Activated T-helper 1 cell treated with anti-CD3 and anti-CD28 coated beads, Interleukin-12 subunit alpha, Interleukin-12 subunit beta, Interleukin-2, Interleukin-4 antibody, amounts not matched to agents 30 ng/mL and 10 ng/mL and 1 ng/mL, durations not matched to agents 14 hours and 24 hours and 36 hours (primary cell): ENCODE data around the gene ANG. TPM values are rescaled to one million over a fixed set of nuclear protein-coding genes. Genes with fewer than 3 reads are reported as not detected.
"Not testable (repeated sequence)": the region's sequence is repeated elsewhere in the genome, so short reads cannot be mapped to it uniquely, and the experiment has no call there.

Experiments
- DNase-seq: peaks from one replicate; pipeline ENCODE4 v3.0.0; 2021; ENCODE audit warnings: low spot score
- H3K27ac Mint-ChIP-seq: one replicate; pipeline ENCODE4 v1.8.0; 2021; ENCODE audit warnings: mild to moderate bottlenecking, mixed read lengths
- H3K27me3 Mint-ChIP-seq: one replicate; pipeline ENCODE4 v1.8.0; 2022; ENCODE audit warnings: mild to moderate bottlenecking, moderate library complexity, mixed read lengths; ENCODE audit not compliant: insufficient read depth
- H3K36me3 Mint-ChIP-seq: one replicate; pipeline ENCODE4 v1.8.0; 2021; ENCODE audit warnings: low read depth, mixed read lengths
- H3K4me1 Mint-ChIP-seq: one replicate; pipeline ENCODE4 v1.8.0; 2021; ENCODE audit warnings: low read depth, mixed read lengths
- H3K4me3 Mint-ChIP-seq: one replicate; pipeline ENCODE4 v1.8.0; 2021; ENCODE audit warnings: mild to moderate bottlenecking, moderate library complexity, mixed read lengths
- H3K9me3 Mint-ChIP-seq: one replicate; pipeline ENCODE4 v1.8.0; 2021; ENCODE audit warnings: mixed read lengths
- intact Hi-C: fragments of 100-400 bp; cut with micrococcal nuclease; formaldehyde crosslinking; loops from one replicate; pipeline ENCODE4 v1.15.1; 2024
- total RNA-seq: library from RNA; stranded (reverse); gene quantifications from 2 replicates; pipeline ENCODE4 v1.2.3, GENCODE V29; 2022

Gene ANG
- total RNA-seq, 1 donor from 2014 or later = 0.57 TPM

DNA sequence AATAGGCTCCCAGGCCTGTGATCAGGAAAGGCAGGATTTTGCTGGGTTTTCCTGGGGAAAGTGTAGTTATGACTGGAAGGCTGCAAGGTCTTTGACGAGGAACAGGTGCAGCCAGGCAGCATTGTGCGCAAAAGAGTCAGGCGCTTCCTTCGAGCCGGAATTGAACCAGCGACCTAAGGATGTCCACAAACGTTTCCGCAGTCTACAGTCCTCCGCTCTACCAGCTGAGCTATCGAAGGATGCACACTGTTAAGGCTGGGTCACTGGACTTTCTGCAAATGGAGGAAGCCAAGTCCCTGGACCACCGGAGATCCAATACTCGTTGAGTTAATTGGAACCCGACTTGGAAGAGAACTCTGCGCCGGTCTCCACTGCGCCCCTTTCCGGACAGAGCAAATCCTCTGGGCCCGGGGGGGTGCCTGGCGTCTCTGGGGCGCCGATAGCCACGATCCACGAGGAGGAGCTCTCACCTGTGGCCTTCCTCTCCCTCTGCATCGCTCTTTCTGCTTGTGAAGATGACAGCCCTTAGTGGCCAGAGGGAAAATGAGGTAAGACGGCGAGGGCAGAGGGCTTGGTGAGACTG, 28.7 kb upstream of the ANG start:
- H3K9me3 Mint-ChIP-seq = no peaks in the 10 kb centered on the region

DNA sequence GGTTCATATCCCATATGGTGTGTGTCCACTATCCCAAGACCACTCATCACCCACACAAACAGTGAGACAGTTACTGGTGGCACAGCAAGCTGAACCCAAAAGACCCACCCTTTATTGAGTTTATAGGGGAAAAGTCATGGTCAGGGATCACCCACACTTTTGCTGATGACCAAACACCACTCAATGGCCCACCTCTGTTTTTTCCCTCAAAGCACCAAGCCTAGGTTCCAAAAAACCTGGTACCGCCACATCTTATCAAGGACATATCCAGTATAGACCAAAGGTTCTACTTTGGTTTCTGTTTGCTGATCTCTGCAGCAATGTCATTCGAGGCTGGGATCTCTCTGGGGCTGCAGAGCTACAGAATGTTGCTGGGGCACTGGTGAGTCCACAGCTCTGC, 27.4 kb upstream of the ANG start:
- Mint-ChIP-seq H3K4me3 (no peak overlapping the region), H3K4me1 (peaks cover 32% of the 10 kb centered on the region), H3K9me3 (no peaks in the 10 kb centered on the region), H3K36me3 (no peaks in the 10 kb centered on the region), H3K27me3 (peaks cover 24% of the 10 kb centered on the region), H3K27ac (no peak overlapping the region)
- no peak for DNase-seq
- intact Hi-C loops = loop anchor here (5.0 kb wide), 1 partner anchor 1141 kb away; no protein-coding TSS in a partner anchor

More for the DNA sequence above, 28.7 kb upstream of the ANG start:
- H3K27me3 Mint-ChIP-seq = peaks cover 37% of the 10 kb centered on the region
- no peaks in the 10 kb centered on the region for H3K36me3 Mint-ChIP-seq
- no peak overlapping the region for H3K4me3 Mint-ChIP-seq
- peaks cover 32% of the 10 kb centered on the region for H3K4me1 Mint-ChIP-seq
- DNase-seq = no peak
- intact Hi-C loops = loop anchor here (5.0 kb wide), 1 partner anchor 1142 kb away; no protein-coding TSS in a partner anchor
- H3K27ac Mint-ChIP-seq = no peak overlapping the region

GRCh38 chr14:20662968-20663732, 25.4 kb upstream of the ANG start:
- intact Hi-C loops = loop anchor here (1.0 to 5.0 kb wide), 6 partner anchors 10 to 1139 kb away; no protein-coding TSS in a partner anchor
- H3K4me3 Mint-ChIP-seq = peak overlapping the region; percentile 82
- peaks cover under 1% of the 10 kb centered on the region for H3K9me3 Mint-ChIP-seq
- peaks cover 1% of the 10 kb centered on the region for H3K36me3 Mint-ChIP-seq
- peaks cover 38% of the 10 kb centered on the region for H3K4me1 Mint-ChIP-seq
- H3K27ac Mint-ChIP-seq = peak overlapping the region; percentile 28
- H3K27me3 Mint-ChIP-seq = peaks cover 11% of the 10 kb centered on the region
- peak; percentile 69 for DNase-seq

DNA sequence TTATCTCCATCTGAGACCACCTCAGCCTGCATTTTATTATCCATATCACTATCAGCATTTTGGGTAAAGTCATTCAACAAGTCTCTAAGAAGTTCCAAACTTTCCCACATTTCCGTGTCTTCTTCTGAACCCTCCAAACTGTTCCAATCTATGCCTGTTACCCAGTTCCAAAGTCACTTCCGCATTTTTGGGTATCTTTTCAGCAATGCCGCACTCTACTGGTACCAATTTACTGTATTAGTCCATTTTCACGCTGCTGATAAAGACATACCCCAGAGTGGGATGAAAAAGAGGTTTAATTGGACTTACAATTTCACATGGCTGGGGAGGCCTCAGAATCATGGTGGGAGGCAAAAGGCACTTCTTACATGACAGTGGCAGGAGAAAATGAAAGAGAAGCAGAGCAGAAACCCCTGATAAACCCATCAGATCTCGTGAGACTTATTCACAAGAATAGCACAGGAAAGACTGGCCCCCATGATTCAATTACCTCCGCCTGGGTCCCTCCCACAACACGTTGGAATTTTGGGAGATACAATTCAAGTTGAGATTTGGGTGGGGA, 22.1 kb upstream of the ANG start:
- H3K4me3 Mint-ChIP-seq, DNase-seq, intact Hi-C loops, H3K27ac Mint-ChIP-seq, H3K27me3 Mint-ChIP-seq, H3K9me3 Mint-ChIP-seq, H3K36me3 Mint-ChIP-seq: not testable (repeated sequence)
- H3K4me1 Mint-ChIP-seq = peaks cover 42% of the 10 kb centered on the region

GRCh38 chr14:20667957-20668356, 20.6 kb upstream of the ANG start:
- Mint-ChIP-seq H3K4me1 (peaks cover 32% of the 10 kb centered on the region), H3K36me3 (peaks cover 4% of the 10 kb centered on the region), H3K4me3 (peak overlapping the region; percentile 9), H3K9me3 (peaks cover 5% of the 10 kb centered on the region), H3K27ac (peak overlapping the region; percentile 65), H3K27me3 (peaks cover 4% of the 10 kb centered on the region)
- DNase-seq = no peak
- intact Hi-C loops = loop anchor here (1.0 kb wide), 1 partner anchor 13 kb away; no protein-coding TSS in a partner anchor

- H3K27ac Mint-ChIP-seq = no peak overlapping the region
- no peaks in the 10 kb centered on the region for H3K27me3 Mint-ChIP-seq
- no peak for DNase-seq
Measured at GRCh38 chr14:20668969-20669368, 19.6 kb upstream of the ANG start.

DNA sequence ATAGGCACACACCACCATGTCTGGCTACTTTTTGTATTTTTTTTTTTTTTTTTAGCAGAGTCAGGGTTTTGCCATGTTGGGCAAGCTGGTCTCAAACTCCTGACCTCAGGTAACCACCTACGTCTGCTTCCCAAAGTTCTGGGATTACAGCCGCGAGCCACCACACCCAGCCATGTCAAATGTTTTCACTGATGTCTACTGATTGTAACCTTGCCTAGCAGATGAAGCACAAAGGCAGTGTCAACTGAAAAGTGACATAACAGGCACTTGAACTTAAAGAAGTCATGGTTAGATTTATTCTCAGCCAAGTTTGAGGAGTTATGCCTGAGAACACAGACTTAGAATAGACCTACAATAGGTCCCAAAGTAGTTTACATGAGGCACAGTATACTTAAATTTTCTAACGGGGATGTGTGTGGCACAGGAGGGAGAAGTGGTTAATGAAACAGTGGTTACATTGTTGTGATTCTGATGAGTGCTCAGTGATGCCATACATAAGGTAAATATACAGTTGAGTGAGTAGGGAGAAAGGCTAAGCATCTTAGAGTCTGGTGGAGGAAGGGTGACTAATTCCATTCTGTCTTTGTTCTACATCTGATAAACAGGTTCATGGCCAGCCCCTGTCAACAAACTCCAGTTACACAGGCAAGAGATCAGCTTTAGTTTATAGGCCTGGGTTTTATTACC, 16.8 kb upstream of the ANG start:
- DNase-seq = no peak
- H3K4me1 Mint-ChIP-seq = peaks cover 27% of the 10 kb centered on the region
- H3K27ac Mint-ChIP-seq = no peak overlapping the region
- H3K36me3 Mint-ChIP-seq = peaks cover 4% of the 10 kb centered on the region
- no peak overlapping the region for H3K4me3 Mint-ChIP-seq
- H3K9me3 Mint-ChIP-seq = peaks cover 5% of the 10 kb centered on the region
- H3K27me3 Mint-ChIP-seq = peaks cover 2% of the 10 kb centered on the region
- intact Hi-C loops = no loop called here

More at GRCh38 chr14:20668969-20669368, 19.6 kb upstream of the ANG start:
- Mint-ChIP-seq H3K36me3 (peaks cover 4% of the 10 kb centered on the region), H3K4me1 (peaks cover 22% of the 10 kb centered on the region), H3K4me3 (no peak overlapping the region), H3K9me3 (peaks cover 5% of the 10 kb centered on the region)
- intact Hi-C loops = loop anchor here (1.0 kb wide), 1 partner anchor 12 kb away; no protein-coding TSS in a partner anchor

DNA sequence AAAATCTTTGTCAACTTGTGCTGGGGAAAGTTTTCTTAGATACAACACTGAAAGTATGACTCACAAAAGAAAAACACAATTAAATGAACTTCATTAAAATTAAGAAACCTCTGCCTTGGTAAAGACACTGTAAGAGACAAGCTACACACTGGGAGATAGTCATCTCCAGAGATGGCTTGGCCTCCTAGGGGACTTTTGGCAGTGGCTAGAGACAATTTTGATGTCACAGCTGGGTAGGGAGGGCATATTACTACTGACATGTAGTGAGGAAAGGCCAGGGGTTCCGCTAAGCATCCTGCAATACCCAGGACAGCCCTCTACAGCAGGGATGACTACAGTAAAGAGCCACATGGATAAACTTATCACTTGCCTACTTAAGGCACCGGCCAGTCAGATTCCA, 12.9 kb upstream of the ANG start:
- Mint-ChIP-seq H3K27ac (no peak overlapping the region), H3K9me3 (no peaks in the 10 kb centered on the region), H3K4me1 (peaks cover 9% of the 10 kb centered on the region), H3K36me3 (no peaks in the 10 kb centered on the region), H3K4me3 (no peak overlapping the region), H3K27me3 (peaks cover 2% of the 10 kb centered on the region)
- DNase-seq = no peak
- intact Hi-C loops = no loop called here

DNA sequence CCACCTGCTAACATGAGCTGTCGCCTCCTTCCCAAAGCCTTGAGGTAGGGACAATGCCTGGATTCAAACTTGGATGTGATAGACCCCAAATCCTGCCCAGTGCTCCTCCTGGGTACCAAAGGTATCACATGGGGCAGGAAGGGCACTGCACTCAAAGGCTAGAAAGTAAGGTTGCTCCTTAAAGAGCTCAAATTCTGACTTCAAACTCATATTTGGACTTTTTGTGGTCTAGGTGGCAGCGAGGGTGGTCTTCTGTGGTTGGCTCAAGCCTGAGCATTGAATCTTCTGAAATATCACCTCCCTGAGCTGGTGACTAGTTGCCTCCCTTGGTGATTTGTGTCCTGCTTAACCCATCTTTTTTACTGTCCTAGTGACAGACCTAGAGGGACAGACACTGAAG, 12.5 kb upstream of the ANG start:
- H3K4me3 Mint-ChIP-seq = no peak overlapping the region
- intact Hi-C loops = no loop called here
- peaks cover 2% of the 10 kb centered on the region for H3K27me3 Mint-ChIP-seq

DNA sequence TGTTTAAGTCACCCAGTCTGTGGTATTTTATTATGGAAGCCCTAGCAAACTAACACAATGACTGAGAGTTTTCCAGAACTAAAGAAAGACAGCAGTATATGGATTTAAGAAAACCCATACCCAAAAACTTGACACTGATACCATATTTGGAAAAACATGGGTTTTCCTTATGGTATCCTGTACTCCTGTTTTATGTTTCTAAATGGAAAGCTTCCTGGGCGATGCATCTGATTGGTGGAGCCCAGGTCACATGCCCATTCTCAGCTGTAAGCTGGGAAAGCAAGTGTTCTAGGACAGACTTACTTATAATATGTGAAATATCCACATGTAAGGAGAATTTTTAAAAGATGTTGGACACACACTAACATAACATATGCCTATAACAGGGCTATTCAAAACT, 8.7 kb upstream of the ANG start:
- intact Hi-C loops = loop anchor here (2.0 to 5.0 kb wide), 3 partner anchors 225 to 589 kb away; partner anchors contain the start of genes APEX1, HNRNPC, OSGEP and TMEM253
- Mint-ChIP-seq H3K4me3 (no peak overlapping the region), H3K36me3 (no peaks in the 10 kb centered on the region), H3K9me3 (no peaks in the 10 kb centered on the region), H3K27me3 (peaks cover 2% of the 10 kb centered on the region), H3K27ac (no peak overlapping the region), H3K4me1 (peaks cover 10% of the 10 kb centered on the region)
- DNase-seq = no peak

More for the DNA sequence above, 12.5 kb upstream of the ANG start:
- Mint-ChIP-seq H3K36me3 (no peaks in the 10 kb centered on the region), H3K27ac (no peak overlapping the region), H3K9me3 (no peaks in the 10 kb centered on the region), H3K4me1 (peaks cover 9% of the 10 kb centered on the region)
- no peak for DNase-seq

DNA sequence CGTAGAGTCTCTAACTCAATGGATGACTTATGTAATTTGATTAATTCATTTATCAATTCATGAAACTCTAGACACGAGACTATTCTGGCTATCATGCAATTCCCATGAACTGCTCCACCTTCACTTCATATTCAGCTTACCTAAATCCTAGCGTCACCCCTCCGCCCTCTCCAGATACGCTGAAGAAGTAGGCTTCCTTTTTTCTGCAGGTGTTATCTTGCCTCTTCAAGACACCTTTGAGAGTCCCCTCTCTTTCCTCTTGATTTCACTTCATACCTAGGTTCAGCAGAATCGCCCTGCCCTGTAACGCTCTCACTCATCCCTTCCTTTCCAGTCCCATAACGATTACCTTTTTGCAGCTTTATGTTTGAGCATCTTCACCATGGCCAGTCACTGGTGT, 8.2 kb upstream of the ANG start:
- Mint-ChIP-seq H3K4me1 (peaks cover 14% of the 10 kb centered on the region), H3K27ac (no peak overlapping the region), H3K36me3 (no peaks in the 10 kb centered on the region), H3K9me3 (no peaks in the 10 kb centered on the region), H3K27me3 (peaks cover 2% of the 10 kb centered on the region), H3K4me3 (no peak overlapping the region)
- intact Hi-C loops = loop anchor here (2.0 to 5.0 kb wide), 3 partner anchors 226 to 588 kb away; partner anchors contain the start of genes APEX1, HNRNPC, OSGEP and TMEM253
- no peak for DNase-seq

DNA sequence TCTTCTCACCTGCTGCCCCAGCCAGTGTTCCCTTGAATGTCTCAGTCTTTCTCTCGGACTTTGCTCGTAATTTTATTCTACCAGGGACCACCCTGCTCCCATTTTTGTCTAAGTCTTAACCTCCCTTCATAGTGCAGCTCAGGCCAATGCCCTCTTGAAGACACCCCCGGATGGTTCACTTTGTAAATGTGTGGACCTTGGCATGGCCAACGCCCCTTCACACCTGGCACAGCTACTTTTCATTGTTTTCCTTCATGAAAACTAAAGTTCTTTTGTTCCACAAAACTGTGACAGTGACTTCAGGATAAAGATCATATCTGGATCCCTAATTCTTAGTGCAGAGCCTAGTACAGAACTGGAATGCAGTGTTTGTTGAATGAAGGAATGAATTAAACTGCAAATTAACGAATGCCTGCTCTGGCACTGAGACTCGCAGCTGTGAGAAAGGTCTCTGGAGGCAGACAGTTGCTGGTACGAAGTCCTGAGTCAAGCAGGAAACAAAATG, 7.7 kb upstream of the ANG start:
- H3K27me3 Mint-ChIP-seq = peaks cover 2% of the 10 kb centered on the region
- no peak overlapping the region for H3K27ac Mint-ChIP-seq
- H3K9me3 Mint-ChIP-seq = no peaks in the 10 kb centered on the region
- no peak overlapping the region for H3K4me3 Mint-ChIP-seq
- peaks cover 10% of the 10 kb centered on the region for H3K4me1 Mint-ChIP-seq
- DNase-seq = no peak
- intact Hi-C loops = loop anchor here (1.0 to 5.0 kb wide), 6 partner anchors 13 to 588 kb away; partner anchors contain the start of genes APEX1, HNRNPC, OSGEP and TEP1
- no peaks in the 10 kb centered on the region for H3K36me3 Mint-ChIP-seq
